AG10803 (cell line): ENCODE results near the gene C10orf53.

Experiments
- DNase-seq: peaks from one replicate; pipeline ENCODE4 v3.0.0; 2010; ENCODE audit warnings: low read depth
- H3K4me3 ChIP-seq: 2 replicates; pipeline ENCODE4 v1.5.1; 2011; ENCODE audit warnings: mild to moderate bottlenecking, low read length, control low read depth
- TF ChIP-seq, protein P1 (sequence below): conservative IDR thresholded peaks from 2 replicates; pipeline ENCODE4 v1.5.1; 2011; ENCODE audit warnings: mild to moderate bottlenecking, low read length, control low read depth, inconsistent platforms

The C10orf53 gene

GRCh38 chr10:49688920-49689319 lies 9.5 kb downstream of the C10orf53 start:
- TF ChIP-seq, protein P1, sequence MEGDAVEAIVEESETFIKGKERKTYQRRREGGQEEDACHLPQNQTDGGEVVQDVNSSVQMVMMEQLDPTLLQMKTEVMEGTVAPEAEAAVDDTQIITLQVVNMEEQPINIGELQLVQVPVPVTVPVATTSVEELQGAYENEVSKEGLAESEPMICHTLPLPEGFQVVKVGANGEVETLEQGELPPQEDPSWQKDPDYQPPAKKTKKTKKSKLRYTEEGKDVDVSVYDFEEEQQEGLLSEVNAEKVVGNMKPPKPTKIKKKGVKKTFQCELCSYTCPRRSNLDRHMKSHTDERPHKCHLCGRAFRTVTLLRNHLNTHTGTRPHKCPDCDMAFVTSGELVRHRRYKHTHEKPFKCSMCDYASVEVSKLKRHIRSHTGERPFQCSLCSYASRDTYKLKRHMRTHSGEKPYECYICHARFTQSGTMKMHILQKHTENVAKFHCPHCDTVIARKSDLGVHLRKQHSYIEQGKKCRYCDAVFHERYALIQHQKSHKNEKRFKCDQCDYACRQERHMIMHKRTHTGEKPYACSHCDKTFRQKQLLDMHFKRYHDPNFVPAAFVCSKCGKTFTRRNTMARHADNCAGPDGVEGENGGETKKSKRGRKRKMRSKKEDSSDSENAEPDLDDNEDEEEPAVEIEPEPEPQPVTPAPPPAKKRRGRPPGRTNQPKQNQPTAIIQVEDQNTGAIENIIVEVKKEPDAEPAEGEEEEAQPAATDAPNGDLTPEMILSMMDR: no peak
- DNase-seq: no peak
- H3K4me3 ChIP-seq: no peak overlapping the region

DNA sequence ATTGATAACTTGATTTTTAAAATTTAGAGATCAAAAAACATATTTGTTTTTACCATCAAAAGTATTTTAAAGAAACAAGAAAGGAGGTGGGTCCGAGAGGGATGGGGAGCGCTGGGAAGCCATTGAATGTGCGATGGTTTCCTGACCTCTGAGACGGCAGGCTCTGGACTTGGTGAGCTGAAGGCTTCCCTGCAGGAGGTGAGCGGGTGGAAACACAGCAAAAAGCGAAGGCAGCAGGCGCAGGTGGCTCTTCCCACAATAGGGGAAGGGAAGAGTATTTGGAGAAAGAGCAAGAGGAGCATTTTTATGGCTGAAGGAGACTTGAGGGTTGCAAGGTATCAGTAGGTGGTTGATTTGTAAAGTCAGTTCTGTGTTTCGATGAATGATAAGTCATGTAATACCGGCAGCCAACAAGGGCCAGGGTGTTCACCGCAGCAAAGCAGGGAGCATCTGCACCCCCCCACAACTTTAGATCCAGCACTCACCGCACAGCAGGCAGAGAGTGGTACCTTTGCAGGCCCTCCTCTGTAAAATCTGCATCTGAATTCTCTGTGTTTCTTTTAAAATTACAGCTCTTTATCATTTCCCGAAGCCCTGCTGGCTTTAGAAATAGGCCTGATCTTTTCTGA lies 10.5 kb downstream of the C10orf53 start:
- TF ChIP-seq, protein P1: no peak
- no peak overlapping the region for H3K4me3 ChIP-seq
- DNase-seq: no peak

DNA sequence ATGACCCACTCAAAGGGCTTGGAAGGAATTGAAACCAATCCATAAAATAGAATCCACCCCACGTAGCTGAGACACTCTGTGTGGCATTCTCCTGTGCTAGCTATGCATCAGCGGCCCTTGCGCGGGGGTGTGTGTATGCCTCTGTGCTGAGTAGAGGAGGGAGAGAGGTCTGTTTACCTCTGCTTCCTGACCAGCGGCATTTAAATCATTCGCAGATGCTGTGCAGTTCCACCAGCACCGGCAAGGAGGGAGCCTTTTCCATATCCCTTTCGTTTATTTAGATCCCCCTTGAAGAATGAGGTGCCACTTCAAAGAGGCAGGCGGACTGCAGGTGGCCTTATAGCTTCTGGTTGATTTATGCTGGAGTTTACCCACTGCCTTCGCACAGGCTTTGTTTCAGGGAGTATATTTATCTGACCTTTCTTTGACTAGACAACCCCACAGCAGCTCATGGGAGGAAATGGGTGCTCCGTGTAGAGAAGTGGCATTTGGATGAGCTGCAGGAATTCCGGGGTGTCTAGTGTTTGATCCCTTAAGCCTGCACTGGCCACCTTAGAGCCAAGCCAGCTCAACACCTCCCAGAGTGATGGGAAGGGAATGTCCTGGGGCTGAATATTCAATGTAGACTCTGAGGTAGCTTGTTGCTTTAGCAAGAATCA lies 11.4 kb downstream of the C10orf53 start:
- no peak overlapping the region for H3K4me3 ChIP-seq
- DNase-seq: no peak
- TF ChIP-seq, protein P1: no peak

- TF ChIP-seq, protein P1: no peak
- DNase-seq: no peak
- H3K4me3 ChIP-seq: no peak overlapping the region
Observed at GRCh38 chr10:49691588-49691987, 12.1 kb downstream of the C10orf53 start.

GRCh38 chr10:49694466-49694865 lies 15.0 kb downstream of the C10orf53 start:
- no peak overlapping the region for H3K4me3 ChIP-seq
- no peak for DNase-seq
- TF ChIP-seq, protein P1: no peak

DNA sequence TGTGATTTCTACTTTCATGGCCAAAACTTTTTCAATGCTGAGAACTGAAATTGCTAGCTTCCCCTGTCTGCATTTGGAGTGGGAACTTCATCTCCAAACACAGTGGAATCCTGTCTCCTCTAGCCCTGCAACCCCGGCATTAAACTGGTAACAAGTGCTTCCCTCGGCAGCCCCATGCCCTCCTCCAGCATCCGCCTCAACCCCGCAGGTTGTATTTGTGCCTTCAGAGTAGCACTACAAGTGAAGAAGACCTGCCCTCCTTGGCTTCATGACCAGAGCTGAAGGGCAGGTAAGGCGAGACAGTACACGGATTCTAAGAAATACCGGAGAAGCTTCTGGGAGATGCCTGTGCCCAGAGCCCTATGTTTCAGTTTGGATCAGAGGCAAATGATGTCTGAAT lies 16.9 kb downstream of the C10orf53 start:
- TF ChIP-seq, protein P1: no peak
- DNase-seq: no peak

DNA sequence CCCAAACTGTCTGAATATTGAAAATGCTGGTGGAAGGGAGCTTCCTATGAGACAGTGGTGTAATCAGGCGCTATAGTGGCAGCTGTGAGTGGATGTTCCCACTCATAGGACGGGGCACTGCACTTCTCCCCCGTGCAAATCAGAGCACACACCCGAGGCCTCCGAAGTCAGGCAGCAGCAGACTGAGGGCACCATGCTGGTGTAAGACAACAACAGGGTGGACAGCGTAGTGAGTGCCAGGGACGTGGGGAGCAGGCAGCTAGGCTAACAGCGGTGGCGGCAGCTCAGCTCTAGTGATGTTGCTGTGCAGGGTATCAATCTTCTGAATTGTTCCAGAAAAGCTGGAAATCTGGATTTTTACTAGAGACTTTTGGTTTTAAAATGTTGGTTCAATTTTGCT lies 19.2 kb downstream of the C10orf53 start:
- TF ChIP-seq, protein P1: no peak
- no peak overlapping the region for H3K4me3 ChIP-seq
- no peak for DNase-seq

More for the DNA sequence above, 16.9 kb downstream of the C10orf53 start:
- no peak overlapping the region for H3K4me3 ChIP-seq
